PC-3 (cell line): ENCODE measurements around the gene CELF1. TPM values are rescaled to one million over a fixed set of nuclear protein-coding genes. Genes with fewer than 3 reads are reported as not detected.

Experiments
- ATAC-seq: fragments of 200-7000 bp; cut with Tn5 transposase; 2 replicates; pipeline ENCODE4 v1.9.1; 2020; ENCODE audit warnings: mild to moderate bottlenecking, moderate library complexity
- BruUV-seq: library from RNA; stranded (reverse); fragments of 400-500 nt; replicated peaks from 2 replicates; lab custom pipeline; 2021; lab: Mats Ljungman, UMichigan
- CTCF ChIA-PET: fragments of 300-600 bp; sonication (Branson Sonifier 250); formaldehyde crosslinking; loops from one replicate; lab custom pipeline; 2022; ENCODE audit warnings: antibody characterized with exemption; lab: Charles Lee
- POLR2A ChIA-PET: fragments of 300-600 bp; sonication (Branson Sonifier 250); formaldehyde crosslinking; loops from one replicate; lab custom pipeline; 2022; ENCODE audit warnings: antibody characterized with exemption; ENCODE audit not compliant: unreplicated experiment; lab: Charles Lee
- DNase-seq: peaks from one replicate; pipeline ENCODE4 v3.0.0-alpha.2; 2015
- H2AFZ ChIP-seq: fragments of 300-600 bp; sonication (generic); 2 replicates; pipeline ENCODE4 v1.6.0; 2016; ENCODE audit warnings: antibody characterized with exemption, low read length
- H3F3A ChIP-seq: fragments of 300-600 bp; sonication (generic); one replicate; pipeline ENCODE4 v1.6.0; 2017; ENCODE audit warnings: antibody characterized with exemption, low read length, control low read depth, mild to moderate bottlenecking; ENCODE audit not compliant: unreplicated experiment
- H3K27ac ChIP-seq: fragments of 300-600 bp; sonication (generic); 2 replicates; pipeline ENCODE4 v1.5.1; 2016; ENCODE audit warnings: mild to moderate bottlenecking, low read length
- H3K27me3 ChIP-seq: fragments of 300-600 bp; sonication (generic); 2 replicates; pipeline ENCODE4 v1.6.1; 2016; ENCODE audit warnings: low read length, mixed read lengths
- H3K36me3 ChIP-seq: fragments of 300-600 bp; sonication (generic); 2 replicates; pipeline ENCODE4 v1.6.1; 2016; ENCODE audit warnings: low read depth, mixed run types, low read length, mixed read lengths
- H3K4me1 ChIP-seq: fragments of 300-600 bp; sonication (generic); 2 replicates; pipeline ENCODE4 v1.5.1; 2016; ENCODE audit warnings: low read length; ENCODE audit not compliant: insufficient read depth
- H3K4me2 ChIP-seq: fragments of 300-600 bp; sonication (generic); 2 replicates; pipeline ENCODE4 v1.6.0; 2016; ENCODE audit warnings: low read length
- H3K4me3 ChIP-seq: fragments of 300-600 bp; sonication (generic); 2 replicates; pipeline ENCODE4 v1.5.1; 2016; ENCODE audit warnings: mild to moderate bottlenecking, low read length, mixed read lengths
- H3K79me2 ChIP-seq: fragments of 300-600 bp; sonication (generic); 2 replicates; pipeline ENCODE4 v1.6.1; 2017; ENCODE audit warnings: low read length, mixed read lengths
- H3K9ac ChIP-seq: fragments of 300-600 bp; sonication (generic); 2 replicates; pipeline ENCODE4 v1.6.0; 2016; ENCODE audit warnings: mild to moderate bottlenecking, low read length
- H3K9me2 ChIP-seq: fragments of 300-600 bp; sonication (generic); replicated peaks from 2 replicates; pipeline ENCODE4 v1.6.1; 2016; ENCODE audit warnings: mixed run types, low read length, mixed read lengths
- H3K9me3 ChIP-seq: fragments of 300-600 bp; sonication (generic); 2 replicates; pipeline ENCODE4 v1.6.1; 2016; ENCODE audit warnings: low read length, mixed read lengths
- H4K20me1 ChIP-seq: fragments of 300-600 bp; sonication (generic); 2 replicates; pipeline ENCODE4 v1.6.1; 2016; ENCODE audit warnings: low read length, mixed read lengths
- CTCF ChIP-seq: fragments of 300-600 bp; sonication (generic); conservative IDR thresholded peaks from 2 replicates; pipeline ENCODE4 v1.5.1; 2017; ENCODE audit warnings: antibody characterized with exemption, low read depth, mild to moderate bottlenecking, low read length
- EZH2 ChIP-seq: fragments of 300-600 bp; sonication (generic); IDR thresholded peaks from one replicate; pipeline ENCODE4 v1.6.1; 2017; ENCODE audit warnings: antibody characterized with exemption, mild to moderate bottlenecking, low read length; ENCODE audit not compliant: unreplicated experiment
- EZH2phosphoT487 ChIP-seq: fragments of 300-600 bp; sonication (generic); IDR thresholded peaks from 2 replicates; pipeline ENCODE4 v1.6.1; 2018; ENCODE audit warnings: mild to moderate bottlenecking, antibody characterized with exemption, low read length, borderline replicate concordance
- intact Hi-C: fragments of 100-400 bp; cut with micrococcal nuclease; formaldehyde crosslinking; loops from 2 replicates; pipeline ENCODE4 v1.9.0; 2023
- total RNA-seq: library from RNA; depleted of rRNA; stranded (reverse); fragments of >200 nt; gene quantifications from 2 replicates; pipeline ENCODE4 v1.2.3, GENCODE V29; 2014

CELF1 gene
- total RNA-seq, 1 experiment from 2014 or later, result 80.1 TPM

- H3K4me1 ChIP-seq, result no peaks in the 10 kb centered on the region
- peaks cover 35% of the 10 kb centered on the region for H3K36me3 ChIP-seq
- no peaks in the 10 kb centered on the region for H4K20me1 ChIP-seq
- no peaks in the 10 kb centered on the region for H3K9me2 ChIP-seq
- ChIA-PET POLR2A (no interaction called here), CTCF (no interaction called here)
- H3K9ac ChIP-seq, result no peak overlapping the region
- H3K9me3 ChIP-seq, result no peaks in the 10 kb centered on the region
- H2AFZ ChIP-seq, result no peak overlapping the region
- no peak for DNase-seq
- no peak overlapping the region for H3K4me3 ChIP-seq
- no peak for ATAC-seq
- no peak for TF ChIP-seq CTCF
- no peak for TF ChIP-seq EZH2
- TF ChIP-seq EZH2phosphoT487, result no peak
- H3K79me2 ChIP-seq, result 0 out of 2 replicates have a peak, but pooled peaks cover 6% of the 10 kb centered on the region
- H3K27ac ChIP-seq, result no peak overlapping the region
- no peaks in the 10 kb centered on the region for H3F3A ChIP-seq
- no TSS peak for BruUV-seq
- intact Hi-C loops, result no loop called here
- no peaks in the 10 kb centered on the region for H3K27me3 ChIP-seq
- H3K4me2 ChIP-seq, result no peak overlapping the region
These were observed 86.7 kb downstream of the CELF1 start for GRCh38 chr11:47466201-47466600.

GRCh38 chr11:47464483-47464882 lies 88.4 kb downstream of the CELF1 start:
- ChIA-PET POLR2A (no interaction called here), CTCF (no interaction called here)
- DNase-seq (no peak), ATAC-seq (no peak)
- H3K9me2 ChIP-seq, result no peaks in the 10 kb centered on the region
- H3F3A ChIP-seq, result no peaks in the 10 kb centered on the region
- TF ChIP-seq EZH2phosphoT487 (no peak), CTCF (no peak), EZH2 (no peak)
- H3K4me3 ChIP-seq, result no peak overlapping the region
- H3K9me3 ChIP-seq, result no peaks in the 10 kb centered on the region
- H3K4me1 ChIP-seq, result no peaks in the 10 kb centered on the region
- no peak overlapping the region for H3K4me2 ChIP-seq
- H3K27me3 ChIP-seq, result no peaks in the 10 kb centered on the region
- no peak overlapping the region for H2AFZ ChIP-seq
- 0 out of 2 replicates have a peak, but pooled peaks cover 6% of the 10 kb centered on the region for H3K79me2 ChIP-seq
- BruUV-seq, result no TSS peak
- H3K27ac ChIP-seq, result no peak overlapping the region
- peaks cover 21% of the 10 kb centered on the region; the same call in 1 of the 2 replicates for H3K36me3 ChIP-seq
- no peaks in the 10 kb centered on the region for H4K20me1 ChIP-seq
- H3K9ac ChIP-seq, result no peak overlapping the region
- intact Hi-C loops, result no loop called here

- H3K4me3 ChIP-seq, result no peak overlapping the region
- no peak overlapping the region for H3K9ac ChIP-seq
- H3K27me3 ChIP-seq, result no peaks in the 10 kb centered on the region
- TF ChIP-seq EZH2phosphoT487, result no peak
- TF ChIP-seq EZH2, result no peak
- TF ChIP-seq CTCF, result no peak
- no peak overlapping the region for H3K4me2 ChIP-seq
- no peaks in the 10 kb centered on the region for H3F3A ChIP-seq
- H4K20me1 ChIP-seq, result no peaks in the 10 kb centered on the region
- intact Hi-C loops, result no loop called here
- no peaks in the 10 kb centered on the region for H3K79me2 ChIP-seq
- H2AFZ ChIP-seq, result no peak overlapping the region
- BruUV-seq, result no TSS peak
- H3K4me1 ChIP-seq, result no peaks in the 10 kb centered on the region
- no peaks in the 10 kb centered on the region for H3K9me2 ChIP-seq
- CTCF ChIA-PET, result no interaction called here
- ATAC-seq (no peak), DNase-seq (no peak)
- H3K9me3 ChIP-seq, result no peaks in the 10 kb centered on the region
- no peak overlapping the region for H3K27ac ChIP-seq
- POLR2A ChIA-PET, result no interaction called here
- H3K36me3 ChIP-seq, result 0 out of 2 replicates have a peak, but pooled peaks cover 7% of the 10 kb centered on the region
These were observed 91.1 kb downstream of the CELF1 start for GRCh38 chr11:47461876-47462275.
